ENCODE data around the gene ACTN2.

Gene ACTN2

DNA sequence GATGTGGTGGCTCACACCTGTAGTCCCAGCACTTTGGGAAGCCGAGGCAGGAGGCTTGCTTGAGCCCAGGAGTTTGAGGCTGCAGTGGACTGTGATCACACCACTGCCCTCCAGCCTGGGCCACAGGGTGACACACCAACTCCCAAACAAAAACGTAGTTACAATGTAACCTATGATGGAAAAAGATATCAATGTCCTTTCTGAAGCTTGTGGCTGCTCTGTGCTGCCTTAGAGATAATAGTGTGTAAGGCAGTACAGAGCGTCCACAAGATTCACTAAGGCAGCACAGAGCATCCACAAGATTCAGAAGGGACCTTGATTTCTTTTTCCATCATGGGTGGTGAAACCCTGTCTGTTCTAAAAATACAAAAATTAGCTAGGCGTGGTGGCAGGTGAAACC, 42.5 kb downstream of the ACTN2 start:
- no peak for DNase-seq (ENCODE audit: extremely low read depth, low read depth)
- TF ChIP-seq, protein P1, sequence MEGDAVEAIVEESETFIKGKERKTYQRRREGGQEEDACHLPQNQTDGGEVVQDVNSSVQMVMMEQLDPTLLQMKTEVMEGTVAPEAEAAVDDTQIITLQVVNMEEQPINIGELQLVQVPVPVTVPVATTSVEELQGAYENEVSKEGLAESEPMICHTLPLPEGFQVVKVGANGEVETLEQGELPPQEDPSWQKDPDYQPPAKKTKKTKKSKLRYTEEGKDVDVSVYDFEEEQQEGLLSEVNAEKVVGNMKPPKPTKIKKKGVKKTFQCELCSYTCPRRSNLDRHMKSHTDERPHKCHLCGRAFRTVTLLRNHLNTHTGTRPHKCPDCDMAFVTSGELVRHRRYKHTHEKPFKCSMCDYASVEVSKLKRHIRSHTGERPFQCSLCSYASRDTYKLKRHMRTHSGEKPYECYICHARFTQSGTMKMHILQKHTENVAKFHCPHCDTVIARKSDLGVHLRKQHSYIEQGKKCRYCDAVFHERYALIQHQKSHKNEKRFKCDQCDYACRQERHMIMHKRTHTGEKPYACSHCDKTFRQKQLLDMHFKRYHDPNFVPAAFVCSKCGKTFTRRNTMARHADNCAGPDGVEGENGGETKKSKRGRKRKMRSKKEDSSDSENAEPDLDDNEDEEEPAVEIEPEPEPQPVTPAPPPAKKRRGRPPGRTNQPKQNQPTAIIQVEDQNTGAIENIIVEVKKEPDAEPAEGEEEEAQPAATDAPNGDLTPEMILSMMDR (IDR thresholded peaks at IDR 0.05; ENCODE audit: low read depth, low read length, missing control alignments): no peak
- no peak overlapping the region for H3K4me3 ChIP-seq (replicated peaks; ENCODE audit: low read depth, low read length)

DNA sequence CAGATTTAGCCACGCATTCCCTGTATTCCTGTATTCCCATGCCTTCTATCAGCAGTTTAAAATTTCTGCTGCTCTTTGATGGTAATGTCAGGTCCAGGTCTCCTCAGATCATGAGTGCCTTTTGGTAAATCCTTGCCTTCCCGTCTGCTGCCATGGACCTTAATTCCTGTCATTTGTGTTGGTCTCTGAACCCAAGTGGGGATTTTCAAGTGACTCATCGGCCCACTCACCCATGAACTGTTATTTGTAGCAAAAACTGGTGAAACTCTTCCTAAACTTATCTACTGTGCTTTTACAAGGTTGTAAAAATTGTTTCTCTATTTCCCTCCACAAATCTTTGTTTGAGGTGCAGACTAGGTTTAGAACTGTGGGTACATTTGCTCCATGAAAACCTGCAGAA, 47.4 kb downstream of the ACTN2 start:
- DNase-seq (ENCODE audit: extremely low read depth, low read depth): no peak
- no peak overlapping the region for H3K4me3 ChIP-seq (replicated peaks; ENCODE audit: low read depth, low read length)
- TF ChIP-seq, protein P1 (IDR thresholded peaks at IDR 0.05; ENCODE audit: low read depth, low read length, missing control alignments): no peak

DNA sequence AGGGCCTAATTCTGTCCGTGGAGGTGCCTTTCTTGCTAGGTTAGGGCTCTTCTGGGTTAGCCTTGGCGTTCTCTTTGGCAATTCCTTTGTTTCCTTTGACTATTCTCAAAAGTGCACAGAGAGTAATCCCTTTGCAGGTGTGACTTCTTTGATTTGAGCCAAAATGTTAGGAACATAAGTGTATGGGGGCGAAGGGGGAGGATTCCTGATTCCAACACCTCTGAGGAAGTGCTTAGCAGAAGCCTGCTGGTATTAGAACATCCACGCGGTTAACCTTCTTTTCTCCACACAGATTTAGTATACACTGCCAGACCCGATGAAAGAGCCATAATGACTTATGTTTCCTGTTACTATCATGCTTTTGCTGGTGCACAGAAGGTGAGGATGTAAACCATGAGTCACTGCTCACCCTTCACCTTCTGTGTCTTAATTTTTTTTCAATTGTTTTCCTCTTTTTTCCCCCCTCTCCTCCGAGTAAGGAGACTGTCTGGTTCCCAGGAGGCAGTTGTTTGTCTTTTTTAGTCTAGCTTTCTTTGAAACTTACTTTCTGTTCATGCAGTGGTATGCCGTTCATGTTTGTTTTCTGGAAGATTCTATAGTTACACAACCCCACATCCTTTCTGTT, 48.0 kb downstream of the ACTN2 start:
- DNase-seq (ENCODE audit: extremely low read depth, low read depth): no peak
- no peak overlapping the region for H3K4me3 ChIP-seq (replicated peaks; ENCODE audit: low read depth, low read length)
- TF ChIP-seq, protein P1 (IDR thresholded peaks at IDR 0.05; ENCODE audit: low read depth, low read length, missing control alignments): no peak

DNA sequence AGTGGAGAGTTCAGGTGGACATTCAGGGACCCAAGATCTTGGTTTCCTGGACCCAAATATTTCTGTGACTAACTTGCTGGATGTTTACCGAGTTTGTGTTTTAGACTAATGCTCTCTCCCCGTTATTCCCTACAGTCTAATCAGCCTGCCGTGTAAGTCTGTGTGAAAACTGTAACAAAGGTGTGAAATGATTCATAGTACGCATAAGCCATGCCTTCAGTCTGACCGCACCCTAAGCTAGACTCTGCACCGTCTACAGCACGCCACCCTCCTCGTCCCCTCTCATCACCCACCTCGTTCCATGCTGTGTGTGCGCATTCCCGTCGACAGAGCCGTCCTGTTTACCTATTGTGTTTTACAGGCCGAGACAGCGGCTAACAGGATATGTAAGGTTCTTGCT, 50.5 kb downstream of the ACTN2 start:
- no peak overlapping the region for H3K4me3 ChIP-seq (replicated peaks; ENCODE audit: low read depth, low read length)
- no peak for DNase-seq (ENCODE audit: extremely low read depth, low read depth)
- TF ChIP-seq, protein P1 (IDR thresholded peaks at IDR 0.05; ENCODE audit: low read depth, low read length, missing control alignments): no peak

DNA sequence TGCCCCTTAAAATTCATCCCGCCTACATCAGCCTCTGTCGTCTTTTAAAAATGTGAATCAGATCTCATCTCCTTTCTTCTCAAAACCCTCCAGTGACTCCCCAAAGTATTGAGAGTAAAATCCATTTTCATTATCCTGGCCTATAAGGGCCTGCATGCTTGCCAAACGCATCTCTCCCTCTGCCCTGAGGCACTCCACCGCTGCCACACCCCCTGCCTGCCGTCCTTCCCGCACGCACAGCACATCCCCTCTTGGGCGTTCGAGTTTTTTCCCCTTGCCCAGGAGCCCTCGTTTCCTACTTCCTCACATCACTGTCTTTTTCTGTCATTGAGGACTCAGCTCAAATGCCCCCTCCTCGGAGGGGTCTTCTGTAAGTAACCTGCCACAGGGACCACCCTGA, 55.5 kb downstream of the ACTN2 start:
- TF ChIP-seq, protein P1 (IDR thresholded peaks at IDR 0.05; ENCODE audit: low read depth, low read length, missing control alignments): no peak
- H3K4me3 ChIP-seq (replicated peaks; ENCODE audit: low read depth, low read length): no peak overlapping the region
- no peak for DNase-seq (ENCODE audit: extremely low read depth, low read depth)

DNA sequence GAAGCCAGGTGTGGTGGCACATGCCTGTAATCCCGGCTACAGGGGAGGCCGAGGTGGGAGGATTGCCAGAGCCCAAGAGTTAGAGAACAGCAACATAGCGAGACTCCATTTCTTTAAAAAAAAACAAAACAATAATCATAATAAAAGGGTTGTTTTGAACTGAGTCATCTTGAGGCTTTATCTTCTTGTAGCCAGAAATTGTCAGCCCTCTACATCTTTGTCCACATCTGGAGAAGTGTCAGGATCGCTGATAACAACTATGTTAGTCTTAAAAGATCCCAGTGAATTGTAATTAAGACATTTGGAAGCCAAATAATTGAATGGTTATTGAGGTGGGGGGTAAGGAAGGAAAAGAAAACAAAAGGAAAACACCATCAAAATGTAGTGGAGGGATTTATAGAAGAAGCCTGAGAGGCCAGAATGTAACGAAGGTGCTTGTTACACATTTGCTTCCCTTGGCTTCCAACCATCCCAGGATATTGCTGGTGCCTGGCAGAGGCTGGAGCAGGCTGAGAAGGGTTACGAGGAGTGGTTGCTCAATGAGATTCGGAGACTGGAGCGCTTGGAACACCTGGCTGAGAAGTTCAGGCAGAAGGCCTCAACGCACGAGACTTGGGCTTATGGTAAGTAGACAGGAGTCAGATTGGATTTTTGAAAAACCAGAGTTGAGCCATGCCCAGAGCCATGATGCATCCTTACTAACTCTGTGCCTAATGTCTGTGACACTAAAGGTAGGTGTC, 56.3 kb downstream of the ACTN2 start:
- TF ChIP-seq, protein P1 (IDR thresholded peaks at IDR 0.05; ENCODE audit: low read depth, low read length, missing control alignments): no peak
- H3K4me3 ChIP-seq (replicated peaks; ENCODE audit: low read depth, low read length): no peak overlapping the region
- DNase-seq (ENCODE audit: extremely low read depth, low read depth): no peak
